ENCODE data around the gene PLEKHH1.
A peak's percentile ranks its signal among the peaks of the same experiment; 100 is the strongest.

The PLEKHH1 gene

GRCh38 chr14:67580336-67581171 is 47.5 kb downstream of the PLEKHH1 start:
- Histone ChIP-seq H3K9me3 (ENCODE audit: control extremely low read depth in 1 of 5, control insufficient read depth in 4 of 5, insufficient read depth in 2 of 5, low read depth in 1 of 5, low read length in 4 of 5) (no peaks in the 10 kb centered on the region), H3K36me3 (ENCODE audit: control insufficient read depth in 4 of 4, insufficient read depth in 4 of 4, low read length in 3 of 4) (no peaks in the 10 kb centered on the region), H3K4me1 (ENCODE audit: control extremely low read depth in 1 of 4, control insufficient read depth in 4 of 4, insufficient read depth in 4 of 4, low read length in 3 of 4) (no peaks in the 10 kb centered on the region), H3K27ac (ENCODE audit: insufficient read depth in 1 of 2, low read depth in 1 of 2, low read length in 2 of 2, poor library complexity in 1 of 2, severe bottlenecking in 2 of 2) (no peak overlapping the region), H3K4me3 (ENCODE audit: control insufficient read depth in 1 of 7, extremely low read depth in 1 of 7, insufficient read depth in 4 of 7, low read depth in 2 of 7, low read length in 6 of 7) (no peak overlapping the region), H3K27me3 (replicated peaks in 2 of 5; ENCODE audit: control insufficient read depth in 4 of 5, insufficient read depth in 5 of 5, low read length in 4 of 5) (peaks cover 0 to 10% (median 0%) of the 10 kb centered on the region in 5 experiments)
- 88% methylated on average over 10 of the region's 11 CpGs for WGBS (ENCODE audit: insufficient coverage)
- CTCF ChIA-PET, result interaction anchor here (0.7 to 14.0 kb wide), 11 partner anchors 8 to 152 kb away, joined by 3 to 221 read pairs (median 4); partner anchors contain the start of genes PIGH and RDH12
- POLR2A ChIA-PET, result no interaction called here
- DNase-seq, result no peak

GRCh38 chr14:67581643-67582042 is 48.6 kb downstream of the PLEKHH1 start:
- no peaks in the 10 kb centered on the region for H3K9me3 ChIP-seq (ENCODE audit: control extremely low read depth in 1 of 5, control insufficient read depth in 4 of 5, insufficient read depth in 2 of 5, low read depth in 1 of 5, low read length in 4 of 5)
- DNase-seq, result no peak
- CTCF ChIA-PET, result interaction anchor here (0.8 to 14.0 kb wide), 17 partner anchors 10 to 161 kb away, joined by 3 to 221 read pairs (median 4); partner anchors contain the start of genes PIGH, RDH11 and RDH12
- no peak overlapping the region for H3K4me3 ChIP-seq (ENCODE audit: control insufficient read depth in 1 of 7, extremely low read depth in 1 of 7, insufficient read depth in 4 of 7, low read depth in 2 of 7, low read length in 6 of 7)
- peaks cover 0 to 10% (median 0%) of the 10 kb centered on the region in 5 experiments for H3K27me3 ChIP-seq (replicated peaks in 2 of 5; ENCODE audit: control insufficient read depth in 4 of 5, insufficient read depth in 5 of 5, low read length in 4 of 5)
- 100% methylated on average over 1 of the region's 1 CpG for WGBS (ENCODE audit: insufficient coverage)
- POLR2A ChIA-PET, result no interaction called here
- H3K36me3 ChIP-seq (ENCODE audit: control insufficient read depth in 4 of 4, insufficient read depth in 4 of 4, low read length in 3 of 4), result no peaks in the 10 kb centered on the region
- no peak overlapping the region for H3K27ac ChIP-seq (ENCODE audit: insufficient read depth in 1 of 2, low read depth in 1 of 2, low read length in 2 of 2, poor library complexity in 1 of 2, severe bottlenecking in 2 of 2)
- H3K4me1 ChIP-seq (ENCODE audit: control extremely low read depth in 1 of 4, control insufficient read depth in 4 of 4, insufficient read depth in 4 of 4, low read length in 3 of 4), result no peaks in the 10 kb centered on the region

GRCh38 chr14:67582061-67582460 is 49.0 kb downstream of the PLEKHH1 start:
- WGBS (ENCODE audit: insufficient coverage), result 100% methylated on average over 6 of the region's 7 CpGs
- ChIA-PET POLR2A (no interaction called here), CTCF (interaction anchor here (0.8 to 14.0 kb wide), 15 partner anchors 10 to 162 kb away, joined by 3 to 221 read pairs (median 4); partner anchors contain the start of genes PIGH, RDH11 and RDH12)
- no peaks in the 10 kb centered on the region for H3K4me1 ChIP-seq (ENCODE audit: control extremely low read depth in 1 of 4, control insufficient read depth in 4 of 4, insufficient read depth in 4 of 4, low read length in 3 of 4)
- no peak for DNase-seq
- no peaks in the 10 kb centered on the region for H3K36me3 ChIP-seq (ENCODE audit: control insufficient read depth in 4 of 4, insufficient read depth in 4 of 4, low read length in 3 of 4)
- H3K27me3 ChIP-seq (replicated peaks in 2 of 5; ENCODE audit: control insufficient read depth in 4 of 5, insufficient read depth in 5 of 5, low read length in 4 of 5), result peaks cover 0 to 10% (median 0%) of the 10 kb centered on the region in 5 experiments
- no peaks in the 10 kb centered on the region for H3K9me3 ChIP-seq (ENCODE audit: control extremely low read depth in 1 of 5, control insufficient read depth in 4 of 5, insufficient read depth in 2 of 5, low read depth in 1 of 5, low read length in 4 of 5)
- no peak overlapping the region for H3K27ac ChIP-seq (ENCODE audit: insufficient read depth in 1 of 2, low read depth in 1 of 2, low read length in 2 of 2, poor library complexity in 1 of 2, severe bottlenecking in 2 of 2)
- no peak overlapping the region for H3K4me3 ChIP-seq (ENCODE audit: control insufficient read depth in 1 of 7, extremely low read depth in 1 of 7, insufficient read depth in 4 of 7, low read depth in 2 of 7, low read length in 6 of 7)

DNA sequence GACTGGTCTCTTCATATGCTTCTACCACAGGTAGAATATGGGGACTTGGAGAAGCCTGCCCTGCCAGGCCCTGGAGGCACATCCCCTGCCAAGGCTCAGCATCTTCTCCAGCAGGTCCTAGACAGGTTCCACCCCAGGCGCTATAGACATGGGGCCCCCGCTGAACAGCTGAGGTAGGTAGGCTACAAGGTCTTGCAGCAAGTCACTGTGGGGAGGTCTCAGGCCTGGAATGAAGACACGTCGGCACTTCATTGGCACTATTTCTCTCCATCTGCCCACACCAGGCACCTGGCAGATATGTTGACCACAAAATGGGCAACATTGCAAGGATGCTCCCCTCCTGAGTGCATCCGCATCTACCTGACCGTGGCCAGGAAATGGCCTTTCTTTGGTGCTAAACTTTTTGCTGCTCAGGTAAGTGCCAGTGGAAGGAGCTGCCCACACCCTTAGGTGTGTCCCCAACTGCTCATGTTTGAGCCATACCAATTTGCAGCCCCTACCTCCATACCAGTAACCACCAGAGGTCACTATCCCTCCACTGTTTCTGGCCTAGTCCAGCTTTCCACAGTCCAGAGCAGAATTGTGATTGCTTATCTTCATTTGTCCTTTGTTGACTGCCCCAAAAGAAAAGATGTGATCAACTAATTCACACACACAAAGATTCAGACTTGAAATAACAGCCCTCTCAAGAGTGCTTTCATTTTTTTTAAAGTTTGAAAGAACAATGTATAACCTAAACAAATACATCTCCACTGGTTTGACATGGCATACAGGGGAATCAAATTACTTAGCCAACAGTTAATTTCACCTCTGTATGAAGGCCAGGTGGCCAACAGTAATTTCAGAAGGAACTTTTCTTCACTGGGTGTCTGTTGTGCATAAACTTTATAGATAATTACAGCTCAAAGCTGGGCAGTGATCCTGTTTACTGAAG is 50.9 kb downstream of the PLEKHH1 start:
- Histone ChIP-seq H3K4me3 (ENCODE audit: control insufficient read depth in 1 of 7, extremely low read depth in 1 of 7, insufficient read depth in 4 of 7, low read depth in 2 of 7, low read length in 6 of 7) (no peak overlapping the region), H3K27ac (ENCODE audit: insufficient read depth in 1 of 2, low read depth in 1 of 2, low read length in 2 of 2, poor library complexity in 1 of 2, severe bottlenecking in 2 of 2) (no peak overlapping the region), H3K4me1 (ENCODE audit: control extremely low read depth in 1 of 4, control insufficient read depth in 4 of 4, insufficient read depth in 4 of 4, low read length in 3 of 4) (no peaks in the 10 kb centered on the region), H3K27me3 (replicated peaks in 2 of 5; ENCODE audit: control insufficient read depth in 4 of 5, insufficient read depth in 5 of 5, low read length in 4 of 5) (peaks cover 0 to 6% (median 0%) of the 10 kb centered on the region in 5 experiments), H3K9me3 (ENCODE audit: control extremely low read depth in 1 of 5, control insufficient read depth in 4 of 5, insufficient read depth in 2 of 5, low read depth in 1 of 5, low read length in 4 of 5) (no peaks in the 10 kb centered on the region), H3K36me3 (ENCODE audit: control insufficient read depth in 4 of 4, insufficient read depth in 4 of 4, low read length in 3 of 4) (peaks cover 2 to 5% (median 5%) of the 10 kb centered on the region in 4 experiments)
- CTCF ChIA-PET, result interaction anchor here (0.6 to 14.0 kb wide), 31 partner anchors 8 to 155 kb away, joined by 3 to 221 read pairs (median 4); partner anchors contain the start of genes PIGH, RDH11 and RDH12
- WGBS (ENCODE audit: insufficient coverage), result 95% methylated on average over 6 of the region's 6 CpGs
- POLR2A ChIA-PET, result interaction anchor here (2.0 kb wide), 1 partner anchor 83 kb away, joined by 4 read pairs; no protein-coding TSS in a partner anchor
- peak; percentile 51 to 72 (median 63) for DNase-seq

- Histone ChIP-seq H3K4me1 (ENCODE audit: control extremely low read depth in 1 of 4, control insufficient read depth in 4 of 4, insufficient read depth in 4 of 4, low read length in 3 of 4) (no peaks in the 10 kb centered on the region), H3K27ac (ENCODE audit: insufficient read depth in 1 of 2, low read depth in 1 of 2, low read length in 2 of 2, poor library complexity in 1 of 2, severe bottlenecking in 2 of 2) (no peak overlapping the region), H3K36me3 (ENCODE audit: control insufficient read depth in 4 of 4, insufficient read depth in 4 of 4, low read length in 3 of 4) (peaks cover 6 to 13% (median 8%) of the 10 kb centered on the region in 4 experiments), H3K27me3 (replicated peaks in 2 of 5; ENCODE audit: control insufficient read depth in 4 of 5, insufficient read depth in 5 of 5, low read length in 4 of 5) (peaks cover 0 to 6% (median 0%) of the 10 kb centered on the region in 5 experiments), H3K4me3 (ENCODE audit: control insufficient read depth in 1 of 7, extremely low read depth in 1 of 7, insufficient read depth in 4 of 7, low read depth in 2 of 7, low read length in 6 of 7) (no peak overlapping the region), H3K9me3 (ENCODE audit: control extremely low read depth in 1 of 5, control insufficient read depth in 4 of 5, insufficient read depth in 2 of 5, low read depth in 1 of 5, low read length in 4 of 5) (no peaks in the 10 kb centered on the region)
- CTCF ChIA-PET, result interaction anchor here (0.8 to 14.0 kb wide), 20 partner anchors 8 to 156 kb away, joined by 3 to 221 read pairs (median 6); partner anchors contain the start of genes PIGH and RDH12
- WGBS (ENCODE audit: insufficient coverage), result 100% methylated on average over 2 of the region's 3 CpGs
- POLR2A ChIA-PET, result interaction anchor here (2.0 kb wide), 1 partner anchor 82 kb away, joined by 4 read pairs; no protein-coding TSS in a partner anchor
- DNase-seq, result no peak
Measured at GRCh38 chr14:67584978-67585377, 51.9 kb downstream of the PLEKHH1 start.

DNA sequence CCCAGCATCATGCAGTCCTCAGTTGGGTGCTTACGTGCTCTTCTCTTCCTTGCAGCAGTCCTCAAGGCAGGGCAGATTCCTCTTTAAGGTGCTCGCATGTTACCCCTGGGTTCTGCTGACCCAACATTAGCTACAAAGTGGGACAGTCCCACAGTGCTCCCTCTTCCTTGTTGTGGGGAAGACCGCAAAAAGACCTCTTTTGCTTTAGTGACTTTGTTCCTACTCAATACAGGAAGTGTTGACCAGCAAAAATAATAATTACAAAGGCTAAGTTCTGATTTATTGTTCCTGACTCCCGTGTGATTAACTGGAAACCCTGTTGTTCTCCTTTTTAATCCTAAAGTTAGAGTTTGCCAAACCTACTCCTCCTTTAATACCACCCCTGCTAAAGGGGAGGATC is 53.3 kb downstream of the PLEKHH1 start:
- H3K36me3 ChIP-seq (ENCODE audit: control insufficient read depth in 4 of 4, insufficient read depth in 4 of 4, low read length in 3 of 4), result peaks cover 6 to 19% (median 12%) of the 10 kb centered on the region in 4 experiments
- peaks cover 0 to 2% (median 0%) of the 10 kb centered on the region in 5 experiments for H3K27me3 ChIP-seq (replicated peaks in 2 of 5; ENCODE audit: control insufficient read depth in 4 of 5, insufficient read depth in 5 of 5, low read length in 4 of 5)
- no peaks in the 10 kb centered on the region for H3K4me1 ChIP-seq (ENCODE audit: control extremely low read depth in 1 of 4, control insufficient read depth in 4 of 4, insufficient read depth in 4 of 4, low read length in 3 of 4)
- no peak for DNase-seq
- WGBS (ENCODE audit: insufficient coverage), result 64% methylated on average over 4 of the region's 4 CpGs
- ChIA-PET POLR2A (interaction anchor here (2.0 kb wide), 1 partner anchor 81 kb away, joined by 4 read pairs; no protein-coding TSS in a partner anchor), CTCF (interaction anchor here (1.0 to 14.0 kb wide), 12 partner anchors 11 to 158 kb away, joined by 3 to 221 read pairs (median 4); partner anchors contain the start of genes PIGH, RDH11 and RDH12)
- no peak overlapping the region for H3K27ac ChIP-seq (ENCODE audit: insufficient read depth in 1 of 2, low read depth in 1 of 2, low read length in 2 of 2, poor library complexity in 1 of 2, severe bottlenecking in 2 of 2)
- H3K4me3 ChIP-seq (ENCODE audit: control insufficient read depth in 1 of 7, extremely low read depth in 1 of 7, insufficient read depth in 4 of 7, low read depth in 2 of 7, low read length in 6 of 7), result no peak overlapping the region
- H3K9me3 ChIP-seq (ENCODE audit: control extremely low read depth in 1 of 5, control insufficient read depth in 4 of 5, insufficient read depth in 2 of 5, low read depth in 1 of 5, low read length in 4 of 5), result no peaks in the 10 kb centered on the region
